Lower leg skin (tissue), 3 donors: ENCODE data around the gene GLCE.

Experiments used
- POLR2A ChIP-seq, 2 donors: fragments of 450-650 bp; IDR thresholded peaks; one replicate each; pipeline ENCODE4 v1.6.1; 2016 to 2017; ENCODE audit warnings: antibody characterized with exemption in 2 of 2, mild to moderate bottlenecking in 1 of 2, moderate library complexity in 1 of 2
- TF ChIP-seq, protein P1 (sequence below), 3 donors: fragments of 450-650 bp; IDR thresholded peaks; one replicate each; pipeline ENCODE4 v1.5.1; 2016; ENCODE audit warnings: antibody characterized with exemption in 3 of 3, mild to moderate bottlenecking in 3 of 3, moderate library complexity in 2 of 3

DNA sequence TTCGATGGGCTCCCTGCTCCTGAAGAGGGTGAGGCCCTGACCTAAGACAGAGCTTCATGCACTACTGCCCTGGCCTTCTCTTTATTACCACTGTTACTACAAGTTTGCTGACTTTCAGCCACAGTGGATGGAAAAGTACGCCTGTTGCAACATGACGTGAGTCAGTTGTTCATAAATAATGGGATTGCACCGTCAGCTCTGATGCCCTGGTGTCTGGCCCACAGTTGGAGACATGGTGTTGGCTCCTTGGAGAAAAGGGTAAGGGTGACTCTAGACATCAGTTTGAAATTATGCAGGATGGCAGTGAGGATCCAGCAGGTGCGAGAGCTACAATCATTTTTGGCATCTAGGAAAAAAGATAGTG is 143.7 kb downstream of the GLCE start:
- TF ChIP-seq, protein P1, sequence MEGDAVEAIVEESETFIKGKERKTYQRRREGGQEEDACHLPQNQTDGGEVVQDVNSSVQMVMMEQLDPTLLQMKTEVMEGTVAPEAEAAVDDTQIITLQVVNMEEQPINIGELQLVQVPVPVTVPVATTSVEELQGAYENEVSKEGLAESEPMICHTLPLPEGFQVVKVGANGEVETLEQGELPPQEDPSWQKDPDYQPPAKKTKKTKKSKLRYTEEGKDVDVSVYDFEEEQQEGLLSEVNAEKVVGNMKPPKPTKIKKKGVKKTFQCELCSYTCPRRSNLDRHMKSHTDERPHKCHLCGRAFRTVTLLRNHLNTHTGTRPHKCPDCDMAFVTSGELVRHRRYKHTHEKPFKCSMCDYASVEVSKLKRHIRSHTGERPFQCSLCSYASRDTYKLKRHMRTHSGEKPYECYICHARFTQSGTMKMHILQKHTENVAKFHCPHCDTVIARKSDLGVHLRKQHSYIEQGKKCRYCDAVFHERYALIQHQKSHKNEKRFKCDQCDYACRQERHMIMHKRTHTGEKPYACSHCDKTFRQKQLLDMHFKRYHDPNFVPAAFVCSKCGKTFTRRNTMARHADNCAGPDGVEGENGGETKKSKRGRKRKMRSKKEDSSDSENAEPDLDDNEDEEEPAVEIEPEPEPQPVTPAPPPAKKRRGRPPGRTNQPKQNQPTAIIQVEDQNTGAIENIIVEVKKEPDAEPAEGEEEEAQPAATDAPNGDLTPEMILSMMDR (IDR thresholded peaks at IDR 0.05): no peak
- TF ChIP-seq POLR2A (IDR thresholded peaks at IDR 0.05): no peak
